ENCODE measurements around the gene USP43. TPM values are rescaled to one million over a fixed set of nuclear protein-coding genes. Genes with fewer than 3 reads are reported as not detected.
"Not testable (repeated sequence)": the region's sequence is repeated elsewhere in the genome, so short reads cannot be mapped to it uniquely, and the experiment has no call there.

USP43 gene
- 10.3 and 14.1 TPM in 2 replicates for total RNA-seq

DNA sequence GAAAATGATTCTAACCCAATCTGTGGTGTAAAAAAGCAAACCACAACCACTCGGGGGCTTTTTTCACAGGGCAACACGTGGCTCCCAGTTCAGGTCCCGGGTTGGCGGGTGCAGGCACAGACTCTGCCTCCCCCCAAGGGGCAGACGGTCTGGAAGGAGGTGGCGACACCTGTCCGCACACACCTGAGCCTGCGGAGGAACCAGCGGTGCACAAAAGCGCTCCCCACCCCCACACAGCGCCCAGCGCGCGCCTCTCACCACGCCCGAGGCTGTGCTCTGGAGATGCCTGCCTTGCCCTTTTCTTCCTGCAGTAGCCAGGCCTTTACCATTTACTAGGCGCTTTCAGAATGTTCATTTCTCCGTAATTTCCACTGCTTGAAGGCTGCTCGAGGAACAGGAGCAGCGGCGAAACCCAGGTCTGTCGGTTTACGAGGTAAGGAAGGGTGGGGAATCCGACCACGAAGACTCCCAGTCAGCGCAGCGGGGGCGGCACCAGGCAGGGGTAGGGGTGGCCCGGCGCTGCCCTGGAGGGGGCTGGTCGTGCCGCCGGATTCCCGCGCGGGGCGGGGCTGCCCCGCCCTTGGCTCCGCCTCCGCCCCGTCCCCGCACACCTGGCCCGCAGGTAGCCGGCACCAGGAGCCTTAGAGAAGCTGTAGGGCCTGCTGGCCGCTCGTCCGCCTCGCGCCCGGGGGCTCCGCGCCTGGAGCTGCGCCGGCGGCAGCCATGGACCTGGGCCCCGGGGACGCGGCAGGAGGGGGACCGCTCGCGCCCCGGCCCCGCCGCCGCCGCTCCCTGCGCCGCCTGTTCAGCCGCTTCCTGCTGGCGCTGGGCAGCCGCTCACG is at the start of gene USP43:
TSS of gene USP43 (plus strand) at position 608 of the 842 bp plus-strand sequence. CDS start at position 724, 116 bp downstream.
- peak; percentile 46 for DNase-seq (ENCODE audit: low read depth)

DNA sequence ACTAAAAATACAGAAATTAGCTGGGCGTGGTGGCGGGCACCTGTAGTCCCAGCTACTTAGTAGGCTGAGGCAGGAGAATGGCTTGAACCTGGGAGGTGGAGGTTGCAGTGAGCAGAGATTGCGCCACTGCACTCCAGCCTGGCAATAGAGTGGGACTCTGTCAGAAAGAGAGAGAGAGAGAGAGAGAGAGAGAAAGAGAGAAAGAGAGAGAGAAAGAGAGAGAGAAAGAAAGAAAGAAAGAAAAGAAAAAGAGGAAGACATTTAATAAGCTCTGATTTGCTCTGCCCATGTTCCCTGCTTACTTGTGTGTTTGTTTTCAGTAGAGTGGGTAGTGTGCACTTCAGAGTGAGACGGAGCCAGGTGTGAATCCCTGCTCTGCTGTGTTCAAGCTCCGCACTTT is 47.7 kb upstream of the USP43 start:
- not testable (repeated sequence) for DNase-seq (ENCODE audit: low read depth)

- DNase-seq (ENCODE audit: low read depth): no peak
Measured at GRCh38 chr17:9598661-9599060, 46.7 kb upstream of the USP43 start.

DNA sequence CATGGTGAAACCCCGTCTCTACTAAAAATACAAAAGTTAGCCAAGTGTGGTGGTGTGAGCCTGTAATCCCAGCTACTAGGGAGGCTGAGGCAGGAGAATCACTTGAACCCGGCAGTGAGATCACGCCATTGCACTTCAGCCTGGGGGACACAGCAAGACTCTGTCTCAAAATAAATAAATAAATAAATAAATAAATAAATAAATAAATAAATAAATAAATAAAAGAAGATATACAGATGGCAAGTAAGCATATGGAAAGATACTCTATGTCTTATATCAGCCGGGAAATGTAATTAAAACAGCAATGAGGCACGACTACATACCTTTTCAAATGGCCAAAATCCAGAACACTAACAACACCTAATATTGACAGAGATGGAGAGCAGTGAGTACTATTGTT is 40.7 kb upstream of the USP43 start:
- DNase-seq (ENCODE audit: low read depth): not testable (repeated sequence)

DNA sequence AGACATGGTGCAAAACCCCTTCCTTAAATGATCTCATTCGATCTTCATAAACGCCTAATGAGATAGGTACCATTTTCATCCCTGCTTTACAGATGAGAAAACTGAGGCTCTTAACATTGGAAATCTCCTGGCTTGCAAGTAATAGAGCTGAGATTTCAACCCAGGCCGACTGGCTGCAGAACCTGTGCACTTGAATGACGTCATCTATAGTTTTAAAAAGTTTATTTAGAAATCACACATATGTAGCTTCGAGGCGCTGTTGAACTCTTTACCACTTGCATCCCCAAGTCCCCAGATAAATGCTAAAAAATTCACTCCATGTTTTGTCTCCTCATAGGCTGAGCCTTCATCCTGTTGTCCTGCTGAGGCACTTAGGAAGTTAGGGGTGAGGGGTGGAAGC is 38.9 kb upstream of the USP43 start:
- DNase-seq (ENCODE audit: low read depth): no peak

- not testable (repeated sequence) for DNase-seq (ENCODE audit: low read depth)
Measured at GRCh38 chr17:9607058-9607457, 38.3 kb upstream of the USP43 start.

- DNase-seq (ENCODE audit: low read depth): no peak
Measured at GRCh38 chr17:9611557-9611956, 33.8 kb upstream of the USP43 start.

DNA sequence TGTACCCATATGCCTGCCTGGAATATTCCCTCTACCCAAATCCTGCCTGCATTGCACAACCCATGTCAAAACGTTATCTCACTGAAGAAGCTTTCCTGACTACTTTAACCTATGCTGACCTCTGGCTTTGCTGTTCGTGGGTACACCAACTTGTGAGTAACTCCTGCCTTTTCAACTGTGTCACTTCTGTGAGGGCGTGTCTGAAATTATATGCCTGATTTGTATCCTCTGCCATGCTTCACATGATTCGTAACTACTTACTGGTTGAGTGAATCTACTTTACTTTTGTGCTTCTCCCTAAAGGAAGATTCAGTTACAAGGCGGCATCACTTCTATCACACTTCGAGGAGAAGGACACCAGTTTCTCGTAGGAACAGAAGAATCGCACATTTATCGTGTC is 33.3 kb upstream of the USP43 start:
- peak; percentile 84 for DNase-seq (ENCODE audit: low read depth)

DNA sequence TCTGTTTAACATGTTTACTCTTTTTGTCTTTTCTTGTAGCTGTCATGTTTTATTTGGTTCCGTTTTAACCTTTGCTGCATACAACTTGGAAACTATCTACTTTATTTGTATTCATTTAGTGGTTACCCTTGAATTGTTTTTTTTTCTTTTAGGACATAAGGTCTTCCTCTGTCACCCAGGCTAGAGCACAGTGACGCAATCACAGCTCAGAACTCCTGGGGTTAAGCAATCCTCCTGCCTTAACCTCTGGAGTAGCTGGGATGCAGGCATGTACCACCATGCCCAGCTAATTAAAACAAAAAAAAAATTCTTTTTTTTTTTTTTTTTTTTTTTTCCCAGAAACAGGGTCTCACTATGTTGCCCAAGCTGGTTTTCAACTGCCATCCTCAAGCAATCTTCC is 29.8 kb upstream of the USP43 start:
- peak; percentile 57 for DNase-seq (ENCODE audit: low read depth)

DNA sequence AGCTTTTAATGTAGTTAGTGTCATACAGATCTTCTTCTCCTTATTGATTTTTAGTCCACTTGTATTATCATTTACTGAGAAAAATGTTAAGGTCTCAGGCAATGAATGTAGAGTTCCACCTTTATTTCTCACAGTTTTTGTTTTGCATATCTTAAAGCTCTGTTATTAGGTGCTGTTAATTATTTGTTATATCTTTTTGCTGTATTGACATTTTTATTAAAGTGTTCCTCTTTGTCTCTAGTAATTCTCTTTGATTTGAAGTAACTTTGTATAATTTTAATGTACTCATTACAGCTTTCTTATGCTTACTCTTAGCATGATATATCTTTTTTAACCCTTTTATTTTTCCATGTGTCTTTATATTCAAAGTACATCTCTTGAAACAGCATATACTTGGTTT is 22.4 kb upstream of the USP43 start:
- DNase-seq (ENCODE audit: low read depth): no peak

GRCh38 chr17:9628509-9628908 is 16.8 kb upstream of the USP43 start:
- DNase-seq (ENCODE audit: low read depth): no peak

GRCh38 chr17:9632741-9633140 is 12.6 kb upstream of the USP43 start:
- no peak for DNase-seq (ENCODE audit: low read depth)

DNA sequence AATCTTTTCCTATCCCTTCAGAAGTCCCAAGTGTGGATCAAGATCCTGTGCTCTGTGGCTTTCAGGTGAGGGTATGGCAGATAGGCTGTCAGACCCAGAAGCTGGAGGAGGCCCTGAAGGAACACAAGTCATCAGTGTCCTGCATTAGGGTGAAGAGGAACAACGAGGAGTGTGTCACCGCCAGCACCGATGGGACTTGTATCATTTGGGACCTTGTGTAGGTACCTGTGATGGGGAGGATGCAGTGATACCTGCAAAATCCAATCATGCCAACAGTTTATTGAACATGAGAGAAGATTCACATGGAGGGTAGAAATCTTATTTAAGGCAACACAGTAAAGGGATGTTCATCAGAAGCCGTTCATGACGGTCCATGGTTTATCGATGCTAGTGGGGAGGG is 10.0 kb upstream of the USP43 start:
- DNase-seq (ENCODE audit: low read depth): no peak

DNA sequence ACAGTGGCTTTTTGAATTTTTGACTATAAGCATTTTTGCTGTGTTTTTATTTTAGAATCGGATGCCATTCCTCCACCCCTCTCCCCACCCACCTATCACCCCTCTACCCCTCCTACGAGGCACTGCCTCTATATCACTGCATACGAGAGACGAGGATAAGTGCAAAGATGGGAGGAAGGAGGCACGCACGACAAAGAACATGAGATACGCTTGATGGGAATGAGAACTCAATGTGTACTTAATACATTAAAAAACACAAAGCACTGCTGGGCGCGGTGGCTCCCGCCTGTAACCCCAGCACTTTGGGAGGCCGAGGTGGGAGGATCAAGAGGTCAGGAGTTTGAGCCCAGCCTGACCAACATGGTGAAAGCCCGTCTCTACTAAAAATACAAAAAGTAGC is 8.8 kb upstream of the USP43 start:
- DNase-seq (ENCODE audit: low read depth): no peak

- DNase-seq (ENCODE audit: low read depth): not testable (repeated sequence)
Measured at GRCh38 chr17:9640388-9640787, 4.9 kb upstream of the USP43 start.

DNA sequence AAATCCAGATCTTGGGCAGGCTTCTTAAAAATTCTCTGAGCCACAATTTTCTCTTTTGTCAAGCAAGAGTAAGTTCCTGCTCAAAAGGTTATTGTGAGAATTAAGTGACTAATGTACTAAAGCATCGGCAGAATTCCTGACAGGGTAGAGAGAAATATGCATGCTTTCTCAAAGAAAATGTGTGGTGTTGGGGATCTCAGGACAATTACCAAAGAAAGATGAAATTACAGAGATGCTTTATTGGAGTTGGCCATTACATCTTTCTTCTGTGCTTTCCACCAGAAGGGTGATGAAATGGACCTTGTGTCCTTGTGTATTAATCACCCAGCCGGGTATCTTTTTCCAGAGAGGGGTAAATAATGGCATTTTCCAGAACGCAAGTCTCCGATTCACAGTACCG is 1.7 kb upstream of the USP43 start:
- DNase-seq (ENCODE audit: low read depth): peak; percentile 73

- DNase-seq (ENCODE audit: low read depth): peak; percentile 29
Measured at GRCh38 chr17:9645851-9646545, 681 bp downstream of the USP43 start.

DNA sequence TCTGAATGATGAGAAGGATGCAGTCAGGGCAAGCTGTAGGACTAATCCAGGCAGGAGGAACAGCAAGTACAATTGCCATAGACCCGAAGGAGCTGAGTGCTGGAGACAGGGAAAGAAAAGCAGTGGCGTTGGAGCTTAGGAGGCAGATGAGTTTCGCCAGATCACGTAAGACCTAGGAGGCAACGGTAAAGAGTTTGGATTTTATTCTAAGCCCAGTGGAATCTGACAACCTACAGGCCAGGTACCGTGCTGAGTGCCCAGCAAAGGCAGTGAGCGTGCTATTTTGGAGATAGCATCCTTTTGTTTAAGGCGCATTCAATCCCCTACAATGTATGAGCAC is 1.2 kb downstream of the USP43 start:
- peak; percentile 13 for DNase-seq (ENCODE audit: low read depth)

- DNase-seq (ENCODE audit: low read depth): peak; percentile 65
Measured at GRCh38 chr17:9647014-9647413, 1.7 kb downstream of the USP43 start.

DNA sequence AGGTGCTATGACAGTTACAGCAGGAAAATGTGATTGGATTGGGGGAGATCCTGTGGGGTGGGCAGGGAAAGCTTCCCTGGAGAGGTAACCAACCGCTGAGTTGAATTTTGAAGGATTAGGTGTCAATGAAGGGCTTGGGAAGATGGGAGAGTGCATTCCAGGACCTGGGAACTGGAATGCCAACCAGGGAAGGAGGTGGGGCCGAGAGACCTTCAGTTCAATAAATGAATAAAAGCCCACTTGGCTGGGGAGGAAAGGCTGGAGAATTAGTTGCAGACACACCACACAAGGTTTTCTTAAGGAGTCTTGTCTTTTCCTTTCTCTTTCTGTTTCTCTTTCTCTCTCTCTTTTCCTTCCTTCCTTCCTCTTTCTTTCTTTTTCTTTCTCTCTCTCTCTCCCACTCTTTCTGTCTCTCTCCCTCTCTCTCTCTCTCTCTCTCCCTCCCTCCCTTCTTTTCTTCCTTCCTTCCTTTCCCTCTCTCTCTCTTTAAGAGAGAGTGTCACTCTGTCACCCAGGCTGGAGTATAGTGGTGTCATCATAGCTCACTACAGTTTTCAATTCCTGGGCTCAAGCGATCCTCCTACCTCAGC is 3.3 kb downstream of the USP43 start:
- no peak for DNase-seq (ENCODE audit: low read depth)

DNA sequence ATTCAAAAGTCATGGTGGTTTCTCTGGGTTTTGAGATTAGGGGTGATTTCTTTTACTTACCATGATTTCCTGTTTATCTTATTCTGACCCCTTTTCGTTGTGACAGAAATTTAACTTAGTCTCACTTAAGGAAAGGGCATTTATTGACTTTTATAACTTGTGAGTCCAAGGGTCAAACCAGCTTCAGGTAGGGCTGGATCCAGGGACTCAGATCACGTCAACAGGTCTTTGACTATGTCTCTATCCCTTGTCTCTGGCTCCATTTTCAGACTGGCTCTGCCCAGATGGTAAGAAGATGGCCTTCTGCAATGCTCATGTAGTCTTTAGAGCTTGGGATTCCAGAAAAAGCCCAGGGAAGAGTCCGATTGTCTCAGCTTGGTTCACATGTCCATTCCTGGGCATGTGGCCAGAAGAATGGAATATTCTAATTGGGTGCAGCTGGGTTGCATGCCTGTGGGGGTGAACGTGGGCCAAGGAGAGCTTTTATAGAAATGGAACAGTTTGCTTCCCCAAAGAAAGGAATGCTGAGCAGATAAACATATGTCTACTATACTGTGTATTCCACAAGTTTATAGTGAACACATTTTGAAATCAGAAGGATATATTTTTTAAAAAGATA is 13.4 kb downstream of the USP43 start:
- no peak for DNase-seq (ENCODE audit: low read depth)

DNA sequence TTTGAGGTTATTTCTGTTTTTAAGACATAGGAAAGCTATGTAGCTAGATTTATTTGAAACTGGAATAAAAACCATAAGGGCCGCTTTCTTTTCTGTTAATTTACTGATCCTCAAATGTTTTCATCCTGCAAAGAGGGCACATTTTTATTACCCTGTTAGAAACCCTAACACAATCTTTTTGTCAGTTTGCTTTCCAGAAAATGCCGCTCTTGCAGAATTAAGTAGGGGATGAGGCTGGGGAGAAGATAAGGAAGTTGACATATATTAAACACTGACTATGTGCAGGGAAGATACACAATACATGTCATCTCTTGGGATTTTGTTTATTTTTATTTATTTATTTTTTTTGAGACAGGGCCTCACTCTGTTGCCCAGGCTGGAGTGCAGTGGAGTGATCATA is 15.7 kb downstream of the USP43 start:
- DNase-seq (ENCODE audit: low read depth): no peak
